Measurements from ENCODE around the gene MYH3. TPM values are rescaled to one million over a fixed set of nuclear protein-coding genes. Genes with fewer than 3 reads are reported as not detected.

Gene MYH3
- total RNA-seq, 2 donors from 2014 or later = 1.6 to 4.0 TPM

DNA sequence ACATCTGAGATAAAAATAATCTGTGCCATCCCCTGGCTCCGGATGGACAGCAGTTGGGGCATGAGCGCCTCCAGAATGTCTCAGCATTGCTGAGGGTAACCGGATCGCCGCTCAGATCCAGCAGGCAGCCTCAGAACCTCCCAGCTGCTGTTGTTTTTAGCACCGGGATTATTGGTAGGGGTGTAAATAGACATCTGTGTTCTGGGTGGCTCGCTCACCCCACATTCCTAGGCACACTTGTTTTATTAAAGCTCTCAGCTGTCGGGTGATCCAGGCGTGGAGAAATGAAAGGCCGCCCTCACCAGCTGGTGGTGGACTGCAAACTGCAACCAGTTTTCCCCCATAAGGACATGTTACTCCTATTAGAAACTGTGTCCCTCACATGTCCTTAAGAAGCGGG, 32.1 kb downstream of the MYH3 start:
- ATAC-seq (no peak), DNase-seq (no peak)
- H3K4me3 ChIP-seq = no peak overlapping the region
- no peaks in the 10 kb centered on the region for H3K9me3 ChIP-seq
- 86 to 87% methylated on average over 6 to 11 of the region's 11 CpGs for whole genome bisulfite sequencing, 2 donors
- TF ChIP-seq, protein P1, sequence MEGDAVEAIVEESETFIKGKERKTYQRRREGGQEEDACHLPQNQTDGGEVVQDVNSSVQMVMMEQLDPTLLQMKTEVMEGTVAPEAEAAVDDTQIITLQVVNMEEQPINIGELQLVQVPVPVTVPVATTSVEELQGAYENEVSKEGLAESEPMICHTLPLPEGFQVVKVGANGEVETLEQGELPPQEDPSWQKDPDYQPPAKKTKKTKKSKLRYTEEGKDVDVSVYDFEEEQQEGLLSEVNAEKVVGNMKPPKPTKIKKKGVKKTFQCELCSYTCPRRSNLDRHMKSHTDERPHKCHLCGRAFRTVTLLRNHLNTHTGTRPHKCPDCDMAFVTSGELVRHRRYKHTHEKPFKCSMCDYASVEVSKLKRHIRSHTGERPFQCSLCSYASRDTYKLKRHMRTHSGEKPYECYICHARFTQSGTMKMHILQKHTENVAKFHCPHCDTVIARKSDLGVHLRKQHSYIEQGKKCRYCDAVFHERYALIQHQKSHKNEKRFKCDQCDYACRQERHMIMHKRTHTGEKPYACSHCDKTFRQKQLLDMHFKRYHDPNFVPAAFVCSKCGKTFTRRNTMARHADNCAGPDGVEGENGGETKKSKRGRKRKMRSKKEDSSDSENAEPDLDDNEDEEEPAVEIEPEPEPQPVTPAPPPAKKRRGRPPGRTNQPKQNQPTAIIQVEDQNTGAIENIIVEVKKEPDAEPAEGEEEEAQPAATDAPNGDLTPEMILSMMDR (IDR thresholded peaks at IDR 0.05) = no peak
- no peak for TF ChIP-seq POLR2A (IDR thresholded peaks at IDR 0.05)
- no peaks in the 10 kb centered on the region for H3K27me3 ChIP-seq
- intact Hi-C loops (cut with DNase I) = loop anchor here (10.0 kb wide), 1 partner anchor 700 kb away; no protein-coding TSS in a partner anchor
- peaks cover 3% of the 10 kb centered on the region for H3K4me1 ChIP-seq
- H3K27ac ChIP-seq = no peak overlapping the region
- no peaks in the 10 kb centered on the region for H3K36me3 ChIP-seq (replicated peaks in 1 of 2; ENCODE audit: insufficient read depth in 1 of 2, low read depth in 2 of 2)

DNA sequence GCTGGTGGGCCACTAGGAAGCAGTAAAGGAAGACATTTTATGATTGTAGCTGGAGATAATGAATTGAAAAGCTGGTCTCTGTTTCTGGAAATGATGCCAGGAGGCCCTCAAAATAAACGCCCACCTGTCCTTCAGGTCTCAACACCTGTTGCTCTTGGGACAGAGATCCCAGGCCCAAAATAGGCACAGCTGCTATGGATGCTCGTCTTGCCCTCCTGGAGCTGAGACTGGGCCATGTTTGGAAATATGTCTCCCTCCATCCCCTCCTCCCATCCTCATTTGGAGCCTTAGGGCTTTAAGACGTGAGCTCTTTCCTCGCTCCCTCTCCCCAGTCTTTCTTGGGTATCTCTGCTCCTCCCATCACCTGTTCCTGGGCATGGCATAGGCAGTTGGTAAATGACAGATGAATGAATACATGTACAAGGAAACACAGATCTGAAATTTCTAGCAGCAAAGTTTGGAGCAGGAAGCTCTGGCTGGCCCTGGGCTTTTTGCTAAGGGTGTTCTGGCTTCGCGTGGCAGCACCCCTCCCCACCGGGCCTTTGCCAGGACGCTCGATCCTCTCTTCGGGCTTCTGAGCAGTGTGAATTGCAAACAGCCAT, 33.3 kb downstream of the MYH3 start:
- intact Hi-C loops (cut with DNase I) = loop anchor here (10.0 kb wide), 1 partner anchor 699 kb away; no protein-coding TSS in a partner anchor
- 70 to 71% methylated on average over 10 of the region's 10 CpGs for whole genome bisulfite sequencing, 2 donors
- no peak for ATAC-seq

GRCh38 chr17:10622617-10623485, 34.3 kb downstream of the MYH3 start:
- Histone ChIP-seq H3K4me3 (no peak overlapping the region), H3K27ac (no peak overlapping the region), H3K4me1 (peaks cover 3% of the 10 kb centered on the region), H3K27me3 (no peaks in the 10 kb centered on the region), H3K36me3 (replicated peaks in 1 of 2; ENCODE audit: insufficient read depth in 1 of 2, low read depth in 2 of 2) (no peaks in the 10 kb centered on the region), H3K9me3 (no peaks in the 10 kb centered on the region)
- 69 to 70% methylated on average over 14 of the region's 14 CpGs for WGBS, 2 donors
- intact Hi-C loops (cut with DNase I) = loop anchor here (10.0 kb wide), 1 partner anchor 698 kb away; no protein-coding TSS in a partner anchor
- DNase-seq (no peak), ATAC-seq (no peak)
- TF ChIP-seq POLR2A (IDR thresholded peaks at IDR 0.05) = no peak
- TF ChIP-seq, protein P1 (IDR thresholded peaks at IDR 0.05) = no peak

More for the DNA sequence above, 33.3 kb downstream of the MYH3 start:
- no peaks in the 10 kb centered on the region for H3K9me3 ChIP-seq
- peaks cover 3% of the 10 kb centered on the region for H3K4me1 ChIP-seq
- DNase-seq = no peak
- TF ChIP-seq, protein P1 (IDR thresholded peaks at IDR 0.05) = no peak
- no peak for TF ChIP-seq POLR2A (IDR thresholded peaks at IDR 0.05)
- no peaks in the 10 kb centered on the region for H3K27me3 ChIP-seq
- no peaks in the 10 kb centered on the region for H3K36me3 ChIP-seq (replicated peaks in 1 of 2; ENCODE audit: insufficient read depth in 1 of 2, low read depth in 2 of 2)
- no peak overlapping the region for H3K27ac ChIP-seq
- H3K4me3 ChIP-seq = no peak overlapping the region

- no peak for TF ChIP-seq POLR2A (IDR thresholded peaks at IDR 0.05)
- TF ChIP-seq, protein P1 (IDR thresholded peaks at IDR 0.05) = no peak
- Histone ChIP-seq H3K36me3 (replicated peaks in 1 of 2; ENCODE audit: insufficient read depth in 1 of 2, low read depth in 2 of 2) (no peaks in the 10 kb centered on the region), H3K27me3 (no peaks in the 10 kb centered on the region), H3K4me3 (no peak overlapping the region), H3K27ac (peak overlapping the region in 1 of 4 donors; percentile 34), H3K9me3 (no peaks in the 10 kb centered on the region), H3K4me1 (peaks cover 3% of the 10 kb centered on the region)
- no peak for ATAC-seq
- WGBS, 2 donors = 72 to 84% methylated on average over 6 of the region's 6 CpGs
- no peak for DNase-seq
- intact Hi-C loops (cut with DNase I) = loop anchor here (10.0 kb wide), 1 partner anchor 697 kb away; no protein-coding TSS in a partner anchor
Measured at GRCh38 chr17:10621397-10621796, 35.7 kb downstream of the MYH3 start.

Data from body of pancreas (tissue), 4 donors.